Superior temporal gyrus (tissue), 1 donor: Measurements from ENCODE around the gene SH2D3C.
"Not testable (repeated sequence)": the region's sequence is repeated elsewhere in the genome, so short reads cannot be mapped to it uniquely, and the experiment has no call there.

Experiments
- DNase-seq: peaks from one replicate; pipeline ENCODE4 v3.0.0-alpha.2; 2016; ENCODE audit errors: extremely low spot score

SH2D3C gene

DNA sequence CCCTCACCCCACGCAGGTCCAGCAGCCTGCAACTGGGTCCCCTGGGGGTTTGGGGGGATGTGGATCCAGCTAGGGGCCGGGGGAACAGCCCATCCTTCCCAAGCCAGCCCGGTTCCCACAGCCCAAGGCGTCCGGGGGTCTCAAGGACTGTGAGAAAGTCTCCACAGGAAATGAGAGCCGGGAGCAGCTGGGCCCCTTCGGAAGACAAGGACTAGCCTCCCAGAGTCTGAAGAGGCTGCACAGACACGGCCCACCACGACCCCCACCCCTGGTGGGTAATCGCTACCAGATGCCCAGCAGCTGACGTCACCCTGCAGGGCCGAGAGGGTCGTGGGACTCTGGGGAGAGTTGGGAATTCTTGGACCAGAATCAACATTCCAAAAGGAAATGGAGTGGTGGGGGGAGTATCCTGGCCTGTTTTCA lies 10.5 kb downstream of the SH2D3C start:
- DNase-seq: no peak

DNA sequence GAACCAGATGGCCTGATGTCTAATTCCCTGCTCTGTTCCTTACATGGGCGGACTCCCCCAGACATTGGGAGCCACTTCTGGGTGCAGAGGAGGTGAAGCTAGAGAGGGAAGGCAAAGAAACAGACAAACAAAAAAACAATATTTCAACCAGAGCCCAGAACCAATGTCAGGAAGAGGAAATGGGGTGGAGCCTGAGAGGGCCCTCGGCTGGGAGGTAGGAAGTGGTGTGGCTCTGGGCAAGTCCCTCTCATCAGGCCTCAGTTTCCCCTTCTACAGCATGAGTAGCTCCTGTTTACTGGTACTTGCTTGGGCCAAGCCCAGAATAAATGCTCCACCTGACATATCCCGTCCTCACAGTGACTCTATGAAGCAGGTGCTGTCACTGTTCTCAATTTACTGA lies 11.1 kb downstream of the SH2D3C start:
- DNase-seq: no peak

DNA sequence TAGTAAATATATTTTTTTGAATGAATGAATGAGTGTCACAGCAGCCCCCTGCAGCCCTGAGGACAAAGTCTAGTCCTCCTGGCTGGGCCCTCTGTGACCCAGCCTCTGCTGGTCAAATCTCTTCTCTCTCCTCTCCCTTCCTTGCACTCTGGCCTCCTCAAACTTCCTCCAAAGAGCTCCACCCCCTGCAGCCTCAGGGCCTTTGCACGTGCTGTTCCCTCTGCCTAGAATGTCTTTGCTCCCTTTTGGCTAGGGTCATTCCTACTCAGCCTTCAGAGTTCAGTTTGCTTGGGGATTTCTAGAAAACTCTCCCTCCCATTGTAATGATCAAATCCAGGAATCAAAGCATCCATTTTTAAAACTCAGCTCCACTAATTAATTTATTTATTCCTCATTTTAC lies 13.0 kb downstream of the SH2D3C start:
- DNase-seq: no peak

DNA sequence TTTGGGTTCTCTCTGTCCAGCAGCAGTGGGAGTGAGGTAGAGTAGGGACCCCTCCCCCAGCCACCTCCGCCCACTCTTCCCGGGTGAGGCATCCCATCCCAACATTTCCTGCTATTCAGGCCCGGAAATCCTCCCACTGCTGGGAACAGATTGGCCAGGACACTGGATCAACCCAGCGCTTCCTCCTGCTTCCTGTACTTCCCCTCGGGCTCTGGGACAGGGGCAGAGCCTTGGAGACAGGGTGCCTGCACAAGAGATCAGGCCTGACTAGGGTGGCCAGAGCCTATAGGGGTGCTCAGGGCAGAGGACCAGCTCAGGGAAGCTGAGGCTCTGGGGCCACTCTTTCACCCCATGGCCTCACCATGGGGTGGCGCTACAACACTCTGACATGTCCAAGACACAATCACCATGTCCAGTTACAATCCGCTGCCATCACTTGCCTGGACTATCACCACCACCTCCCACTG lies 14.5 kb downstream of the SH2D3C start:
- DNase-seq: no peak

DNA sequence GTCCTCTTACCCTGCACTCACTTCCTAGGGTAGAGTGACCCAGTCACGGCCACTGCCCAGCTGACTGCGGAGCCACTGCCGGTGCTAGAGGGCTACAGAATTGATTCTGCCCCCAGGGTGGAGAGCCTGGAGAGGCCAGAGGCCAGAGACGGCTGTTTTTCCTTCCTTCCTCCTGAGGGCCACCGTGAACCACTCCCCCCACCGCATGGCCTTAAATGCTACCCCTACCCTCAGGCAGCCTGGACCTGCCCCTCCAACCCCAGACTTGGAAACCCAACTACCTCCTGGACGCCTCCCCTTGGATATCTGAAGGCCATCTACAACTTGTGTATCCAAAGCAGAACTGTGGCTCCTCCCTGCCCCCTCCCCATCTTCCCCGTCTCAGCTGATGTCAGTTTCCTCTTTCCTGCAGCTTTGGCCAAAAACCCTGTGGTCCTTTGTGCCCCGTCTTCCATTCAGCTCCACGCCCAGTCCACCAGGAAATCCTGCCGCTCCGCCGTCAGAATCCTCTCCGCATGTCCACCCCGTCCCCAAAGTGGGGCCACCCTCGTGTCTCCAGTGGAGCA lies 16.3 kb downstream of the SH2D3C start:
- DNase-seq: no peak

DNA sequence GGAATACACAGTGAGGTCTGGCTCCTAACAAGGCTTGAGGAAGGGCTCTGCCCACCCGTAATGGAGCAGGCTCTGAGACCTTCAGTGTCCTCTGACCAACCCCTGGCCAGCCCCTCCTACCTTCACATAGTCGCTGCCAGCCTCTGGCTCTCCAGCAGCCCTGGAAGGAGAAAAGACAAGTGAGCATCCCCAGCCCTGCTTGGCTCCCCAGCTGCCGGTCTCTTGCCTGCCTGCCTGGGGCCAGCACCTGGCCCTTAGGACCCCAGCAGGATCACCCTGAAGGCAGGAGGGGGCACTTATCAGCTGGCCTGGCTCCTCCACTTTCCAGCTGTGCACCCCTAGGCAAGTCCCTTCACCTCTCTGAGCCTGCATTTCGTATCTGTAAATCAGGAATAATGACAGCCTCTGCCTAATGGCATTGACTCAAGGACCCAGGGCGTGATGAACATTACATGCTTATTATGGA lies 16.9 kb downstream of the SH2D3C start:
- DNase-seq: no peak

DNA sequence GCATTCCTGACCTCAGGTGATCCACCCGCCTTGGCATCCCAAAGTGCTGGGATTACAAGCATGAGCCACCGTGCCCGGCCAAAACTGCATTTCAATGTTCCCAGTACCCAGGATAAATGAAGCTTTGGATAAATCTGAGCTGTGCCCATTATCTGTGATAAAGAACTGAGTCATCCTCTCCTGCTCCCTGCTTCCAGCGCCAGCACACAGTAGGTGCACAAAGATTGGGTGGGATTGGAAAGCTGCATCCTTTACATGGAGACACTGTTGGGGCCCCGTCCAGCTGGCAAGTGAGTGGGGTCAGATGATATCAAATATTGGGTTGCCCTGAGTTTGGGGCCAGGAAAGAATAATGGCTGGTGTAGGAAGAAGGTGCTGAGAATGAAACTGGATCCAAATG lies 17.4 kb downstream of the SH2D3C start:
- no peak for DNase-seq

DNA sequence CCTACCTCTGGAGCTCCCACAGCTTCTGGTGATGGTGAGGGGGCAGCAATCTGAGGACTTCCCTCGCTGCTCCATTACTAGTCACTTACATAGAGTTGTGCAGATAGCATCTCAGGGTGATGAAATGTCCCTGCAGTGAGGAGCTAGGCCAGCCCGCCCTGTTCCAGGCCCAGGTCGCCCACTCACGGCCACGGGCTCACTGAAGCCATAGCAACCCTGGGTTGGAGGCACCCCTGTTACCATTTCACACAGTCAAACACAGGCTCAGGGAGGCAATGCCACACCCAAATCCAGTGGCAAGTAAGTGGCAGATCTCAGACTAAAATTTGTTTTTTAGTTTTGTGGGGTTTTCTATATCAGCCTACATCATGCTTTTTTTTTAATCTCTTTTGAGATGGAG lies 19.6 kb downstream of the SH2D3C start:
- DNase-seq: no peak

DNA sequence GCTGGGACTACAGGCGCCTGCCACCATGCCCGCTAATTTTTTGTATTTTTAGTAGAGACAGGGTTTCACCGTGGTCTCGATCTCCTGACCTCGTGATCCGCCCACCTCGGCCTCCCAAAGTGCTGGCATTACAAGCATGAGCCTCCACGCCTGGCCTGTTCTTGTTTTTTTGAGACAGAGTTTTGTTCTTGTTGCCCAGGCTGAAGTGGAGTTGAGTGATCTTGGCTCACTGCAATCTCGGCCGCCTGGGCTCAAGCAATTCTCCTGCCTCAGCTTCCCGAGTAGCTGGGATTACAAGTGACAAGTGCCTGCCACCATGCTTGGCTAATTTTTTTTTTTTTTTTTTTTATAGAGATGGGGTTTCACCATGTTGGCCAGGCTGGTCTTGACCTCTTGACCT lies 21.7 kb downstream of the SH2D3C start:
- not testable (repeated sequence) for DNase-seq

DNA sequence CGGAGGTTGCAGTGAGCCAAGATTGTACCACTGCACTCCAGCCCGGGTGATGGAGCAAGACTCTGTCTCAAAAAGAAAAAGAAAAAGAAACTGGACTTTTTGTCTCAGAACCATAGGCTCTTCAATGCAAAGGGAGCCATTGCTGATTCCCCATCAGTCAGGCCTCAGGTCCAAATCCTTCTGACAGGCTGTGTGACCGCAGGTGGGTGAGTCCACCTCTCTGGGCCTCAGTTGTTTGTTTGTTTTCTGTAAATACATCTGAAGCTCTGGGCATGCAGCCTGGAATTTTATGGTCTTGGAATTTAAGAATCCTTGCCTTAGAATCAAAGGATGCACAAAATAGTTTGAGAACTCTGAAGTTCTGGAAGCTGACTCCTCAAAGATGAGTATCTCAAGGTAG lies 22.2 kb downstream of the SH2D3C start:
- no peak for DNase-seq

DNA sequence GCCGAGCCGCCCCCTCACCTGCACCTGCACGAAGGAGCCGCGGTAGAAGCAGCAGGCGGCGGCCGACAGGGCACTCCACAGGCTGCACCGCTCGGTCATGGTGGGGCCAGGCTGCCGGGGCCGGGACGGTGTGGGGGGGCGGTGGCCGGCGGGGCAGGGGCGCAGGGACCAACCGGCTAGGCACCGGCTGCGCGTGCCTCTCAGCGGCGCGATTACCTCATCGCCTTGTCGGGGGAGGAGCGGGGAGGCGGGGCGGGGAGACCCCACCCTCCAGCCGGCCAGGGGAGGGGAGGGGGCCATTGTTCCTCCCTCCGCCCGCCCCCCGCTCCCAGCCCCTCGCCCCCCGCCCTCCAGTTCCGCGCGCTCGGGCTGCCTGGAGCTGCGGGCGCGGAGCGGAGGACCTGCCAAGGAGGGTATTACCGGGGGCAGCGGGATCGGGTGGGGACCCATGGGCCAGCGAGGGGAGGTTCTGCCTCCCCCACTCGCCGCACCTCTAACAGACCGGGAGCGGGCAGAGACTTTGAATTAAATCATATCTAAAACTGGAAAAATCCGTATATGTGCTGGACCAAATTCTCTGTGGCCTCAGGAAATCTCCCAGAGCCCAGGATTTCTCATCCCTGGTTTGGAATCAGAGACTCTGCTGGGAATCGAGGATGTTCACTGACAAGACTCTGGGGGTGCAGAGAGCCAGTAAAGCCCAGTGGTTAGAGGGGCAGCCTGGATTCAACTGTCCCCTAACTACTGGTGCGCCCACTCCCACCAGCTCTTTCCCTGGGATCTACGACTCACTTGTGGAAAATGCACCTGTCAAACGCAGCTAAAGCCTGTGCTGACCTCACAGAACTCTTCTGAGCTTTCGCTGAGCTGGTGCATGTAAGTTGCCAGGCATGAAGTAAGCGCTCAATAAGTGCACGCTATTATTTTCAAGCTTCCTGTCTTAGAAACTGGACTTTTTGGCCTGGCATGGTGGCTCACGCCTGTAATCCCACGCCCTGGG lies 23.1 kb downstream of the SH2D3C start:
- DNase-seq: no peak

DNA sequence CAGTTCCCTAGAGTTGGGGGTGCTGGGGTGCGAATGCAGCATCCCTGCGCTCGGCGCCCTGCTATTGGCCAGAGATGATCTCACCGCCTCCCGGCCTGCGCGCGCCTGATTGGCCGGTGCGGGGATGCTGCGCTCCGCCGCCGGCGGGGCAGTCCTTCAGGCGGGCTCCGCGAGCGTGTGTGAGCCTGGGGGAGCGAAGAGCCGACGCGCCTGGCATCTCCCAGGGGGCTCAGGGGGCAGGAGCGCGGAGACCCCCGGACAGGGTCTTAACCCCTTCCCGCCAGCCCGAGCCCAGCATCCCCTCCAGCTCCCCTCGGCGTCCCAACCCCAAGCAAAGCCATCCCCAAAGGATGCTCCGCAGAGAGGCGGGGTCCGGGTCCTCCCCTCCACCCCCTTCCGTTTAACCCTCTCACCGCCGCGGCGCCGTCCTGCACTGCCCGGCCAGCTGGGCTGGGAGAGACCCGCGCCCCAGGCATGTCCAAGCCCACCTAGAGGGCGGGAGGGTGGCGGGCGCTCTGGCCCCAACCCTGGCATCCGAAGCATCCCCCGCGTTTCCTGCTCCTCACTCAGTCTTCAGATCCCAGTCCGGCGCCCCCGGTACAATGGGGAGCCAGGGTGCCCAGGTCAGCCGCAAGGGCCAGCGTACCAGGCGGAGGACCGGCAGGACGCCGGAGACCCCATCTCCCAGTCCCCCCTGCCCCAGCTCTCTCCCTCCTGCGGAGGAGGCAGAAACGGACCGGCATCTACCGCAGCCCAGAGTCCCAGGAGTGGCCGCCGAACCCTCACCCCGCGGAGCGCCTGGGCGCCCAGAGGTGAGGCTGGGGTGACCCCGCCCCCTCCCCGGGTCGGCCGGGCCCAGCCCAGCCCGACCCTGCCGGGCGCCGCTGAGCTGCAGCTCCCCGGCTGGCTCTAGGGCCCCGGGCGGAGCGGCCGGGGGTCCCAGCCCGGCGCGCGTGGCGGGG lies 24.1 kb downstream of the SH2D3C start:
- peak; percentile 67 for DNase-seq

DNA sequence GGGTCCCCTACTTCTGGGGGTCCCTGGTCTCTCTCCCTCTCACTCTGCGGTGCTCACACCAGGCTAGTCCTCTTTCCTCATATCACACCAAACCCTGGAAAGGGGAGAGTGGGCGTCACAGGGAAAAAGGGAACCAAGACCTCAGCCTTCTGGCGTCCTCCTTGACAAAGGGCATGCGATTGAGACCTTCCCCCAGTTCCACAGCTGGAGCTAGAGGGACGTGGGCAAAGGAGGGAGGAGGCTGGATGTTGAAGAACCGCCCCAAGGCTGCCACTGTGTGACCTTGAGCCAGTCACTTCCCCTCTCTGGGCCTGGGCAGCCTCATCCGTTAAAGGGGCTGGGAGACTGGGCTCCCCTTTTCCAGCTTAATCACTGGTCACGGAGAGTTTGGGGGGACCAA lies 24.8 kb downstream of the SH2D3C start:
- no peak for DNase-seq

DNA sequence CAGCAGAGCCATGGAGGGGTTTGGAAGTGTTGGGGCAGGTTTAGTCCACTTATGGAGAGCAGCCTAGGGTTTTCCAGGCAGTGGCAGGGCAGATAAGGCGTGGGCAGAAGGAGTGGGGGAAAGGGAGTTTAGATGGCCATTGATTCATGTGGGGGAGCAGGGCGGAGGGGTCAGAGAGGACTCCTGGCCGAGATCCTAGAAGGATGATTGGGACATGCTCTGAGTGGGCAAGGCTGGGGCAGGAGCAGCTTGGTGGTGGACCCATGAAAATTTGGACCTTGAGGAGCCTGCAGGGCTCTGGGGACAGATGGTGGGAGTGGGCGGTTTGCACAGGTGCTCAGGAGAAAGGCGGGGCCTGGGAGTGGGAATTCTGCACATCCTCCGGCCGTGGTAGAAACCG lies 25.3 kb downstream of the SH2D3C start:
- DNase-seq: no peak

DNA sequence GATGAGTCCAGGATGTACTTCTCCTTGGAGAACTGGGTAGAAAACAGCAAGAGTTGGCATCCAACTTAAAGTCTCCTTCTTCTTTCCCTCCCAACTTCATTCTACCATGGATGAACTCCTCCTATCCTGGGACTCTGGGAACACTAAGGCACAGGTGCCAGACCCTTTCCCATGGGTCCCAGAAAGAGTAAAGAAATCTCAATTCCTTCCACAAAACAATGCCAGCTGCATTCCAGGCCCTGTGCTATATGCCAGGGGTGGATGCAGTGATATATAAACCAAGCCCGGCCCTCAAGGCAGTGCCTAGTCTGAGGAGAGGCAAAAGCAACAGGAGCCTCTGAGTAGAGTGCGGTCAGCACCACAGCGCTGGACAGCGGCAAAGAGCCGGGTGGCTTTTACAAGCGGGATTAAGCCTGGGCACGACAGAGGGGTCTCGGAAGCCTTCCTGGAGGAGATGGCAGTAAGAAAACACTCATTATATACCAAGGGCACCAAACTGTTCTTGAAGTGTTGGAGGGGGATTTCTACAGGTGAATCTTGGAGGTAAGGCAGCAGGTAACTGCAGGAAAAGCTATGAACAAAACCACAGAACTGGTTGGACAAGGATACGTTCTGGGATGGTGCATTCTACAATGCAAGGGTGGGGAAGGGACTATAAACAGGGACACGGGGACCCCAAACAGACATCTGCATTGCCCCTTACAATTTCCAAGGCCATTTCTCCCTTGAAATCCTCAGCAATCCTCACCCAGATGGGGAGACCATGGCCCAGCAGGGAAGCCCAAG lies 27.0 kb downstream of the SH2D3C start:
- no peak for DNase-seq

DNA sequence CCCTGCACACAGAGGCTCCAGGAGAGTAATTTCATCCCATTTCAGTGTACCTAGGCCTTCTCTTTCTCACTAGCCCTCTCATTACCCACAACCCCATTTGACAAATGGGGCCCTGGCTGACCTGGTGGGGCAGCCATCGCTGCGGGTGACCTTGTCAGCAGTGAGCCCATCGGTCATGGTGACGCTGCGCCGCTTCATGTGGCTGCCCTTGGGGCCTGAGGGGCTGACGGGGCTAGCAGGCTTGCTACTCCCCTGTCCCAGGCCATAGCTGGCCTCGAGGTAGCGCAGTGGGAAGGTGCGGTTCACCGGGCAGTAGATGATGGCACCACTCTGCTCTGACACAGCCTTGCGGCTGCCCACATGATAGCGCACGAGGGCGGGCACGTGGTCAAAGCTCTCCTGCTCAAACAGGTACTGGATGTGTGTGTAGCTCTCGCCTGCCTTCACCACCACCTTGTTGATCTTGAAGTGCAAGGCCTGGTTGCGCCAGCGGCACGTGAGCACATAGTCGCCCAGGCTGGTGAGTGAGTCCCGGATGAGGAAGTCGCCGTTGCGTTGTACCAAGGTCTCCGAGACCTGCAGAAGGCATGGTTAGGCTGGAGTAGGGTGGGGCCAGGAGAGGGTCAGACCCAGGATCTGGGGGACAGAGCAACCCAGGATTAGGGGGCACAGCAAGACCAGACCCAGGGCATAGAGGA lies 29.2 kb downstream of the SH2D3C start:
- no peak for DNase-seq

DNA sequence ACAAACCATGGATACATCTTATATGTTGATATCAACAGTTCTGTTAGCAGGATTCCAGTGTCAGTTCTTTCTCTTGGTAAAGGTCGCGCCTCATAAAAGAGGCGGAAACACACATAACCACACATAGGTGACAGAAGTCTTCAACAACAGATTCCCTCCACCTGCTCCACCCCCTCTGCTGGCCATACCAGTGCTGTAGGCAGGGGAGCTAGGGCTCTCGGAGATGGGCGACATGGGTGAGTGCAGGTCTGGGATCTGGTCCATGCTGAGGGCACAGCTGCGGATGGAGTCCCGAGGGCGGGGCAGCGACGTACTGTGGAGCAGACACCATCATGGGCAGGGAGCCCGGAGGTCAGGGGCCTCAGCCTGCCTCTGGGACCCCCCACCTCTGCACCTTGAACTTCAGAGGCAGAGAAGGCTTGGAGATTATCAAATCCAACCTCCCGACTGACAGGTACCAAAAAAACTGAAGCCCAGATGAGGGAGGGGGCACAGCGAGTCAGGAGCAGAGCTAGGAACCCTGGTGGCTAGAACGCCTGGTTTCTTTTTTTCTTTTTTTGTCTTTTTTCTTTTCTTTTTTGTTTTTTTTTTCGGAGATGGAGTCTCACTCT lies 31.4 kb downstream of the SH2D3C start:
- DNase-seq: no peak

DNA sequence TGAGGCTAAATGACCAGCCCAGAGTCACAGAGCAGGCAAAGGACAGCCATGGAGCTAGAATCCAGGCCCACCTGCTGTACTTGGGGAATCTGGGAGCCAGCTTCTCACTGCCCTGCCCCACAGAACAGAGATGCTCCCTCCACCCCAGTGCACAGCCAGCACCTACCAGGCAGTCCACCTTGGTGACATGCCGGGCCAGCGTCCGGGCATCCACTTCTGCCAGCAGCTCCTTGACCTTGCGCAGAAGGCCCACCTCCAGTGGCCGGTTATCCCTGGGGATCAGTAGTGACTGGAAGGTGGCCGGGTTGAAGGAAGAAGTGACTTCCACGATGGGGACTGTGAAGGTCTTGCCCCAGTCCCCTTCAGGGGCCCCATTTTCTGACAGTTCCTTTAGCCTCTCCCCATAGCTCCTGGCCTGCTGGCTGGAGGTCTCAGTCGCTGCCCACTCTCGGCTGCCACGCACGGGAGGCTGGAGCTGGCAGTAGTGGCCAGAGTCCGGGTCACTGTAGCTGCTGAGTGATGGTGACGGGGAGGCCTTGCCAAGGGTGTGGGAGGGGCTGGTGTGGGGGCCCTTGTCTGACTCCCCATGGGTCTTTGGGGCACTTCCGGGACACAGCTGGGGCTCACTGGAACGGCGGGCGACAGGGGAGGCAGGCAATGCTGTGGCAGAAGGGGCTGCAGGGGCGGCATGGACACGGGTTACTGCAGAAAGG lies 33.9 kb downstream of the SH2D3C start:
- DNase-seq: no peak

DNA sequence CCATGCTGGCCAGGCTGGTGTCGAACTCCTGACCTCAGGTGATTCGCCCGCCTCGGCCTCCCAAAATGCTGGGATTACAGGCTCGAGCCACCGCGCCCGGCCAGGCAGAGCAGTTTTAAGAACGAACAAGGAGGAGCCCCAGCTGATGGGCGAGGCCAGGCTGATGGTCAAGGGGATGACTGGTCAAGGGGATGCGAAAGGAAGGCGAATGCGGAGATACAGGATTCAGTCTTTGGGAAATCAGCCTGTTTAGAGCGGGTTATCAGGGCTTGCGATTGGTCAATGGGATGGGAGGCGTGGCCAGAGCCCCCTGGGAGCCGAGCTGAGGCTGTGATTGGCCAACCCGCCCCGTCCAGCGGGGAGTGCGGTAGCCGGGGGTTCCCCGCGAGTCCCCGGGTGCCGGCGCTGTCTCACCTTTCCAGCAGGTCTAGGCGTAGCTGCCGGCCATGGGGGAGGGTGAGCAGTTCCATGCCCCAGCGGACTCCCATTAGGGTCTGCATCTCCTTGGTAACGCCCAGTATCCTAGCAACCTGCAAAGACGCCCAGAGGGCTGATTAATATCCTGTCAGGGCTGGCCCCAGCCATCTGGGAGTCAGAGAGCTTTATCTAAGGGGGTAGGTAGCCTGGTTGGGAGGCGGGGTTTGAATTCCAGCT lies 35.9 kb downstream of the SH2D3C start:
- no peak for DNase-seq
